ENCODE measurements around the gene MAFB.

The MAFB gene

DNA sequence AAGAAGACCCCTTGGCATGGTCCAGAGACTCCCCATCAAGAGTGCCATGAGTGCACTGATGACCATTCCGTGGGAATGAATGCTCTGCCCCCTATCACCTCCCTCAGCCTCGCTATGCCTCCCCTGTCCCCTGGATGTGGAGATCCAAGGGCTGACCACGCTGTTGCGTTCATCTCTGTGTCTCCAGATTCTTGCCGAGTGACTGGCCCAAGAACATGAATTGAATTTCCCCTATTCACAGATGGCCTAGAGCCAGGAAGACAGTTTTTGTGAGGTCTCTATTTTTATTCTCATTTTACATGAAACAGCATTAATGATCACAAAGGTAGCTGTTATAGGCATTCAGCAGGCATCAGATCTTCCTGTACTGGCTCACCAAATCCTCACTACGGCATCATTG, 33.6 kb downstream of the MAFB start:
- DNase-seq (ENCODE audit: low read depth): no peak

DNA sequence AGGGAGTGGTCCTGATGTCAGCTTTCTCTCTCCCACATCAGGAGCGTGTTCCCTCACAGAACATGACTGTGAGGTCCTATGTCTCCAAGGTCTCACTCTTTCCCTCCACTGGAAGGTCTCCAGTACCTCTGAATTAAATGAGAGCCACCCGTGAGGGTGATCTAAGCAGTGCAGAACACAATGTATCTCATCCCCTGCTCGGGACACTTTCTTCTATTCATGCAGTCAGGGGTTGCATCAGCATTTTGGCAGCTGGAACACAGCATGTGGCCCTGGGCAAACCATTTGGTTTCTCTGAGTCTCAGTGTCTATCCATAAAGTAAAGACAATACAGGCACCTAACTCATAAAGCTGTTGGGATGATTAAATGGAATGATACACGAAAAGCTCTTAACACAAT, 34.2 kb downstream of the MAFB start:
- no peak for DNase-seq (ENCODE audit: low read depth)

DNA sequence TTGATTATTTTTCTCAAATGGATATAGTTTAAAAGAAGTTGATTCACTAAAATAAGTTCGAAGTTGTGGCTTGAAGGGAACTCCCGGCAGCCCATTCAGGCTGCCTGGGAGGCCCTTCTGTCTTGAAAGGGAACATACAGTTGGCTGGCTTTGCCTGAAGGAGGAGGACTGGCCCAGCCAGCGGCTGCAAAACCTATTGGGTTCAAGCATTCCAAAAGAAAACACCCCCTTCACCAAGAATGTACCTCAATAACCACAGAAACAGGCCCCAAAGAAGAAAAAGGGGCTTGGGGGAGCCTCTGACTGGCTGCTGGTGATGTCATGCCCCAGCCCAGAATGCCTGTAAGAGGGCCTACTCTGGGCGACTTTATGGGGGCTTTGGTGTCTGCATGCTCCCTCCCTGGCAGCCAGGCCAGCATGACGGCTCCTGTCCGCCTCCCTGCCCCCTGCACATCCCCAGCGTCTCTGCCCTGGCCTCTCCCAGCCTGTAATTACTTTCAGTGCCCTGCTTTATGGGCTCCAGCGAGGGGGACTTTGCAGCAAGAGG, 36.5 kb downstream of the MAFB start:
- DNase-seq (ENCODE audit: low read depth): no peak

DNA sequence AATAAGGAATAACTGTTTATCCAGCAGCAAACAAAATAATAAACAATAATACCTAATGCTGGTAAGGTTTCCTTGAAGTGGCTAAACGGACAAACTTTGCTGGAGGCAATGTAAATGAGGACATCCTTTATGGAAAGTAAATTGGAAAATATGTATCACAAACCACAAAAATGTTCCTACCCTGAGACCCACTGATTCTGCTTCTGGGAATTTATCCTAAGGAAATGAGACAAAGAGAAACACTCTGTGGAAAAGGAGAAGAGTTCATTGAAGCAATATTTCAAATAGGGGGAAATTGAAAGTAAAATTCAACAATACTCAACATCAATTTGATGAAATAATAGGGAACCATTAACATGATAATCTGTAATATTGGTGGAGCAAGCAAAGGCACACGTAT, 37.9 kb downstream of the MAFB start:
- no peak for DNase-seq (ENCODE audit: low read depth)

DNA sequence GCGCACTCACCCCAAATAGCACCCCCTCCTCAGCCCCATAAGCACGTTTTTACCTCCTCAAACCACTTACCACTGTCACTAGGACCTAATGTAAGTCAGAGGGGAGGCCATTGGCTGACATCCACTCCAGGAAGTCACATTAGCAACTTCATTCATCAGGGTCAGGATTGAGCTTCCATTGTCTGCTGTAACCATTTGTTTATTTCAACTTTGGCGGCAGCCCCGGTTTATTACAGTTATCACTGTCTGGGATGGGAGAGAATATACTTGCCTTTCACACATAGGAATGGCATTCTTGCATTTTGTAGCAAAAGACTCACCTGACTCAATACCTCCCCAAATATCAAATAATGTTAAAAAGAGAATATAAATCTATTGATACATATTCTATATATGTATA, 38.3 kb downstream of the MAFB start:
- DNase-seq (ENCODE audit: low read depth): no peak

DNA sequence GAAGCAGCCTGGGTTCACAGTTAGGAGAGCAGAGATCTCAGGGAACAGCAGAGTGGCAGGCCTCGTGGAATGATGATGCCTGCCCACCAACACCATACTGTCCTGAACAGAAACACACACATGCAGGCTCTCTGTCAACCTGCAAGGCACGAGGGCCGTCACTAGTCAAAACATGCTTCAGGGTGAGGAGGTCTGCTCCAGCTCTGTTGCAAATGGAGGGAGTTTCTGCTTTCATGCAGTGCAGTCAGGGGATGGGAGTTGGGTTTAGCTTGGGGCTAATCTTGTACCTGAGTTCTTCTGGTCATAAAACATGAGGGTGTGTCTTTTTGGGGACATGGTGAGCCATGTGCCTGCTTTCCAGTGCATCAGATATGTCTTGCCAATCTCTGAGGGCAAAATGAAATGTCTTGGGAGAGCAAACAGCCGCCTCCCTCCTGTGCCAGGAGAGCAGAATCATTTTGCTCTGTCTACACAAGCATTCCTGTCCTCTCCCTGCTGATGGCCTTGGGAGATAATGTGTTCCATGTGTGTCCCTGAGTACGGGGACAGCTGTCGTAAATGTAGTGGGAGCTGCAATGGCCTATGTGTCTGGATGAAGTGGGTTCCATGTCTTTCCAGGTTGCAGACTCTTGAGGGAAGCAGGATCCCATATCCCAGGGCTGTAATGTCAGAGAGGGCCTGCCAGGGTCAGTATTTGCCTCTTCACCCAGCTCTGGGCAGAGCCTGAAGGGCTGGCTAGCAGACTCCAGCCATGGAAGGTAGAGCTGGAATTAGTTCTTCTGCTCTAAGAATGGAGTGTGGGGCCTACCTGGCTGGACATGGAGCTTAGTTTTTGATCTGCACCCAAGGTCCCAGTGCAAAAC, 40.6 kb downstream of the MAFB start:
- DNase-seq (ENCODE audit: low read depth): no peak

DNA sequence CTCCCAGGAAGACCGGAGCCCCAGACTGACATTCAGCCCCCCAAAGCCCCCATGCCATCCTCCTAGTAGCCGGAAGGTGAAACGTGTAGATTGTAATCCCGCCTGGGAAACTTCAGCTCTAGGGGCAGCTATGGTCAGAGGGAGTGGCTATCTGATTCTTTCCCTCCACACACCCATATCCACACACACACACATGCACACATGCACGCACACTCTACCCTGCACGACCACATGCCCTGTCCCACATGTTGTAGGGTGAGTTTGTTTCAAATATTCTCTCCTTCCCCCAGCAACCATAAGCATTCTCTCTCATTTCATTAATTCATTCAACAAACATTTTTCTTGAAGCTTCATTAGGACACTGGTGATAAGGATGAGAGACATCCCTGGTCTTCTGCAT, 42.2 kb downstream of the MAFB start:
- no peak for DNase-seq (ENCODE audit: low read depth)

DNA sequence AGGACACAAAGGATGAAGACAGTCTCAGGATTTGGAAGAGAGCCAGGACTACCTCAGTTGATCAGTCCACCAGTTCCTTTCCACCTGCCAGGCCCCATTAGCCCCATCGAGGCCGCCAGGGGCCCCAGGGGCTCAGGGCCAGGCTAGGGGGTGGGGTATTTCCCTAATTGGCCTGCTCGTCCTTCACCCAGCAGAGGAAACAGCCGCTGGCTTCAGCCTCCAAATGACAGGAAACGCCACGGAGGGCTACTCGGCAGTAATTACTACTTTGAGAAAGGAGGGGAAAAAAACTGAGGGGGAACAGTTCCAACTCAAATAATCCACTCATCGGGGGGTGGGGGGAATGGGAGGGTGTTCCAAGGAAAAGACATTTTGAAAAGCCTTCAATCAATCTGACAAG, 42.7 kb downstream of the MAFB start:
- no peak for DNase-seq (ENCODE audit: low read depth)

DNA sequence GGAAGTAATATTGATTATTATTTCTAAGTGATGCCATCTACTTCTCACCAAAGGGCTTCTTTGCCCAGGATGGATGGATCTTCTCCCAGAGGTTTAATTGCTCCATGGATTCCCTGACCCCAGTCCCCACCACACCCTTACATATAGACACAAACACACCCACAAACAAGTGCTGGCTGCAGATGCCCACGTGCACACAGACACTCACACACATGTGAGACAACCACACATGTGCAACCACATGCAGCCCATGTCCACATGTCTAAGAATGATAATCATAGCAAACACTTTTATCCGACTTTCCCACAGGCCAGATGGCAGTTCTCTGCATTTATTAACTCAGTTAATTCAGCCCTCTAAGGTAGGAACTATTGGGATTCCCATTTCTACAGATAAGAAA, 44.2 kb downstream of the MAFB start:
- DNase-seq (ENCODE audit: low read depth): no peak

DNA sequence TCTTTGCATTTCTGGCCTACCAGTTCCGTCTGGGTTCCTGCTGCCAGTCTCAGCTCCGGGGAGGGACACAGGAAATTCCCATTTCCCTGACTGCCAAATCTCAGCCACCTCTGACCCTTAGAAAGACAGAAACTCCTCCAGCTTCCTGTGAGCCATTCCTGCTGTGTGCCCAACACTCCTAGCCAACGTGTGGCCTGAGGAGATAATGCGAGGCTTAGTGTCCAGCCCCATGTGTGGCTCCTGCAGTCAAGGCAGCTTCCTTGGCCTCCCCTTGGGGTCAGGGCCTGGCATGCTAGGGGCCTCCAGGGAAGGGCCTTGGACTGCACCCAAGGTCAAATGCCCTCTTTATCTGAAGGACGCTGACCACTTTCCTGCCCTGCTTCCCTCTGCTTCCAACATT, 45.1 kb downstream of the MAFB start:
- DNase-seq (ENCODE audit: low read depth): no peak

DNA sequence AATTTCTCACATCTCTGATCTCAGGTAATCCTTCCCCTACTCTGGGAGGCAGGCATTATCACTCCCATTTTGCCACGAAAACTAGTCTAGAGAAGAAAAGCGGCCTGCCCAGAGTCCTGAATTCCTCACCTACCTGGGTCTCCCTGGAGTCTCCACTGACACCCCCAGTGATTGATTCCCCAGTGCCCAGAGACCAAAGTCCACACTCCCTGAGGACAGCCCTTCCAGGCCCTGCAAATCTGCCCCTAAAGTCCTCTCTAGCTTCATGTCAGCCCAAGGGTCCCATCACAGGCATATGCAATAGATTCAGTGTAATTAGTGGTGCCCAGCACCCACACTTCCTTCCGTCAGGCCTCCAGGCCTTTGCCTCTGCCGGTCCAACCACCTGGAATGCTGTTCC, 47.2 kb downstream of the MAFB start:
- DNase-seq (ENCODE audit: low read depth): no peak

DNA sequence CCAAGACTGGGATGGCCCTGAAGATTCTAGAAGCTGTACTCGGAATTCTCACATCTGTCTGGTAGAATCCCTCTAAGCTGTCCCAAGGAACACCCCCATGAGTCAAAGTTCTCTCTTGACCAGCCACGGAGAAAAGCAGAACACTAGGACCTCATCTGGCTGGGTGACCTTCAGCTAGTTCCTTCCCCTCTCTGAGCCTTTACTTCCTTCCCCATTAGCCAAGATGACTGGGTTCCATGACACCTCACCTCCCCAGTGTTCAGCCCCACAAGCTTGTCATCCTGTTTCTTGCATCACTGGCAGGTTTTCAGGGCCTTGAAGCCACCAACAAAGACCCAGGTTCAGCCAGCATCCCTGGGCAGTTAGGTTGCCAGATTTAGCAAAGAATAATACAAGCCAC, 47.8 kb downstream of the MAFB start:
- no peak for DNase-seq (ENCODE audit: low read depth)

DNA sequence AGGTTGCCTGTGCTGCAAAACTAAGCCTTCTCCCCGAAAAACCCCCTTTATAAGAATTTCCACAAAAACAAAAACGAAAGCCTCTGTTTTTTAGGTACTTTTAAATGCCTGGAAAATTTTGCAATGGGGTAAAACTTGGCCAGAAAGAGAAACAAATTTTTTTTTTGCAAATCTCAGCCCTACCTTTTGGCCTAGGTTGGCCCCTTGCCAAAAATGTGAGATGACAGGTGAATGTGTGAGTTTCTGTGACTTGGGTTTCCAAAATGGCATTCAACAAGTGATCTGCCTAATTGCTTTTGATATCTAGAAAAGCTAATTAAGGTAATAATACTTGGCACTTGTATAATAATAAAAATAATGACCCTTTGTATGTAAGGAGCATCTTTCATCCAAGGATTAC, 48.4 kb downstream of the MAFB start:
- no peak for DNase-seq (ENCODE audit: low read depth)

DNA sequence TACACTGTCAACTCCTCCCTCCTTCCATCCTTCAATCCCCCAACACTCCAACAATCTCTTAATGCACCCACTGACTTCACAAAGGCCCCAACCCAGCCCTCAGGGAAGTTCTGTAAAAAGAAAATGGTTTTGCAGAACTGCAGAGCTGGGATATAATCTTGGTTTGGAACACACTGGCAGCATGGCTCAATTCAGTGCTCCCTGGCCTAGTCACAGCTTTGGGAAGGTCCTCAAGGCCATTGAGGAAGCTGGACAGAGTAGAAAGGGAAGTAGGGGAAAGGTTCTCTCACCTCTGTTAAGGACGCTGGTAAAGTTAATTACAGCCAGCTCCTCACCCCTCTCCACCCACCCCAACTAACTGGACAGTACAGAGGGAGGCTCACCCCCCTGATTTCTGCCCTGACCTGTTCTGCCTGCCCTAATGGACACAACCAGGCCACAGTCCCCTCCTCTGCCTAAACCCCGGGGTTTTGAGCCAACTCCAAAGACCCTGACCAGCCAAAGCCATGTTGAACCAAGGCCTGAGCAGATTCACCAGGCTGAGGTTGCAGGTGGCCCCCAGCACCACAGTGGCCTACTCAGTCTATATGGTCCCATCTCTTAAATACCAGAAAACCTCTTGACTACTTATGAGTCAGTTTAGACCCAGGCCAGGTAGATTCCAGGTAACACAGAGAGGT, 49.2 kb downstream of the MAFB start:
- DNase-seq (ENCODE audit: low read depth): no peak

DNA sequence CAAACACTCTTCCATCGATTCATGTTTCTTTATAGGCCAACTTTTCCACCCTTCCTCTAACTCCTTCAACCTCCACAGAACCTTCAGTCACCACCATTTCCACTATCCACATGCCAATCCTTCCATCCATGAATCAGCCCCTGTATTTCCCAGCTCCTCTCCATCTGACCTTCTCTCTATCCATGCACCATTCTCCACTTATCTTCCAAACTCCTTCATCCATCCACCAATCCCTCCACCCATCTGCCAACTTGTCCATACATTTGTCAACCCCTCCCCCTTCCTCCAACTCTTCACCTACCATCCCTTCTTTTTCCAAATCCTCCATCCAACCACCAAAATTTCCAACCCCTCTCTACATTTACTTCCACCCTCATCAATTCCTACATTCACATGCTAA, 49.9 kb downstream of the MAFB start:
- DNase-seq (ENCODE audit: low read depth): no peak

DNA sequence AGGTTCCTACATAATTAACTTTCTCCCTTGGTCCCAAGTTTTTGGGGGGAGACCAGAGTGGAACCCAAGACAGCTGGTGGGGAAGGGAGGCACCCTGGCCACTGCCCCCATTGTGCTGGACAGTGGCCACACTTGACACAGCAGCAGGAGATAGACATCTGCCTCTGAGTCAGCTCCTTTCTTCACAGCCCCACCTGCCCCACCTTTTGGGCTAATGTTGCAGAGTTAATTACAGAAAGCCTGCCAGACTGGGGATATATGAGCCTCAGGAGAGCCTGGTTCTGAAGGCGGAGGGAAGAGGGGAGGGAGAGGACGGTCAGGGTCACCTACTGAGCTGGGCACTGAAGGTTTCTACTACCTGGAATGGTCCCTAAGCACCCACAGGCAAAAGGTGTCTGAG, 50.6 kb downstream of the MAFB start:
- DNase-seq (ENCODE audit: low read depth): no peak

DNA sequence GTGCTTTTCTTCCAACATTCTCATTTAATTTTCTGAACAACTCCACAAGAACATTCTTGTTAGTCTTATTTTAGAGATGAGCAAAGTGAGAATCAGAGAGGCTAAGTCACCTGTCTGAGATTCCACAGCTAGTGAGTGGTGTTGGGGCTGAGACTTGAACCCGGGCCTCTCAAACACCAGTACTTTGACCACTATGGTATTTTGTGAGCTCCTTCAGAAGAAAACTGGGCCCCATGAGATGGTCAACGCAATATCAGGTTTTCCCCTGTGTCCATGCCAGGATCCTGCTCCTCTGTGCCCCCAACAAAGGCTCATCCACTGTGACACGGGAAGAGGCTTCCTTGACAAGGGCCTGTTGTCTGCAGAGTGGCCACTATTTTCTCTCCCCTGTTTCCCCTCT, 51.9 kb downstream of the MAFB start:
- no peak for DNase-seq (ENCODE audit: low read depth)

DNA sequence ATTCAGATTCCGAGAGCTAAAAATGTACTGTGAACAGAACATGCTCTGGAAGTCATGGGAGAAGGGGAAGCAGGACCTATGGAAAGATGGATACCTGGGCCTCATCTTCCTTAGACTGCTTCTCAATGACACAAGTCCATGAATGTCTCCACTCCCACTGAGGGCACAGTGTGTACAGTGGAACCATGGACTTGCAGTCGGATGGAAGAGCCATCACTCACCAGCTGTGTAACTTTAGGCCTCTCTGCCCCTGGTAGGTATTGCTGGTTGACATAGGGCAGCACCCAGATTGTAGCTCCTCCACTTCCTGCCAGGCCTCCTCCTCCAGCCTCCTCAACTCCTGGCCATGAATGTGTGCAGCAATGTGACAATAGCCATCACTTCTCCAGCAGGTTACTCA, 52.5 kb downstream of the MAFB start:
- no peak for DNase-seq (ENCODE audit: low read depth)

DNA sequence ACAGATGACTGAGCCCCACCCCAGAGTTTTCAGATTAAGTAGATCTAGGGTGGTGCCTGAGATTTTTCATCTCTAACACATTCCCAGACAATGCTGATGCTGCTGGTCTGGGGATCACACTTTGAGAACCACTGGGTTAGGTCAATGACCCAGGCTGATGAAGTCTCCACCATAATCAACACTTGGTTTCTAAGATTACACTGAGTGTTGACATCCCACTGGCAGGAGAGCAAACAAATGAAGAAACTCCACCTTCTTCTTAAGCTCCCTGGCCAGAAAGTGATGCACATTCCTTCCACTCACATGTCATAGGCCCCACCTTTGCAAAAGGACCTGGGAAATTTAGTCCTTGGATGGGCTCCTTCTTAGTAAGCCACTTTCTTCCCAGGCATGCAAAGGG, 53.1 kb downstream of the MAFB start:
- DNase-seq (ENCODE audit: low read depth): no peak
